ENCODE data around the gene AFAP1L2. TPM values are rescaled to one million over a fixed set of nuclear protein-coding genes. Genes with fewer than 3 reads are reported as not detected.
A peak's percentile ranks its signal among the peaks of the same experiment; 100 is the strongest.

Gene AFAP1L2
- 10 to 100 TPM in 2 of 3 donors, 1 to 10 TPM in 1; 6.7 to 23.4 (median 11.6) TPM for total RNA-seq
- long read RNA-seq, donor 1, transcript AFAP1L2-201 (19 exons, 3,705 nt), result major isoform, 8 of 34 reads
- long read RNA-seq, donor 1, partial matches to known transcripts, result 4 of 34 reads
- long read RNA-seq, donor 1, other reads (novel, unspliced or antisense), result 18 of 34 reads
- long read RNA-seq, donor 2, partial matches to known transcripts, result 1 of 2 reads
- long read RNA-seq, donor 2, other reads (novel, unspliced or antisense), result 1 of 2 reads

GRCh38 chr10:114404171-114405010 lies at the start of gene AFAP1L2:
Gene AFAP1L2 (minus strand): TSS chr10:114404502. CDS start chr10:114404455, 47 bp downstream.
- Histone ChIP-seq H3K9me3 (no peaks in the 10 kb centered on the region), H3K4me1 (ENCODE audit: low read depth) (peaks cover 13% of the 10 kb centered on the region), H3K36me3 (ENCODE audit: low read depth) (no peaks in the 10 kb centered on the region), H3K4me3 (peak within 1 kb of the TSS; percentile 19)
- DNase-seq (peak; percentile 59 to 77 (median 73)), ATAC-seq (peak; percentile 91)
- TF ChIP-seq CTCF (IDR thresholded peaks at IDR 0.05), result no peak
- intact Hi-C loops (cut with DNase I, micrococcal nuclease), result no loop called here

GRCh38 chr10:114453576-114453975 lies 49.3 kb upstream of the AFAP1L2 start:
- ATAC-seq (no peak), DNase-seq (no peak)
- intact Hi-C loops (cut with DNase I, micrococcal nuclease), result no loop called here
- Histone ChIP-seq H3K9me3 (no peaks in the 10 kb centered on the region), H3K36me3 (ENCODE audit: low read depth) (no peaks in the 10 kb centered on the region), H3K4me1 (ENCODE audit: low read depth) (no peaks in the 10 kb centered on the region), H3K4me3 (no peak overlapping the region)
- TF ChIP-seq CTCF (IDR thresholded peaks at IDR 0.05), result no peak

GRCh38 chr10:114448897-114449296 lies 44.6 kb upstream of the AFAP1L2 start:
- no peak for ATAC-seq
- intact Hi-C loops (cut with DNase I, micrococcal nuclease), result no loop called here

GRCh38 chr10:114445332-114445731 lies 41.0 kb upstream of the AFAP1L2 start:
- H3K4me3 ChIP-seq, result no peak overlapping the region
- no peaks in the 10 kb centered on the region for H3K36me3 ChIP-seq (ENCODE audit: low read depth)
- ATAC-seq (no peak), DNase-seq (no peak)
- H3K9me3 ChIP-seq, result no peaks in the 10 kb centered on the region
- TF ChIP-seq CTCF (IDR thresholded peaks at IDR 0.05), result no peak
- intact Hi-C loops (cut with DNase I, micrococcal nuclease), result no loop called here
- H3K4me1 ChIP-seq (ENCODE audit: low read depth), result no peaks in the 10 kb centered on the region

More at GRCh38 chr10:114448897-114449296, 44.6 kb upstream of the AFAP1L2 start:
- no peak for DNase-seq
- no peaks in the 10 kb centered on the region for H3K9me3 ChIP-seq
- H3K36me3 ChIP-seq (ENCODE audit: low read depth), result no peaks in the 10 kb centered on the region
- no peak overlapping the region for H3K4me3 ChIP-seq
- no peak for TF ChIP-seq CTCF (IDR thresholded peaks at IDR 0.05)
- H3K4me1 ChIP-seq (ENCODE audit: low read depth), result no peaks in the 10 kb centered on the region

- H3K4me1 ChIP-seq (ENCODE audit: low read depth), result no peaks in the 10 kb centered on the region
- H3K36me3 ChIP-seq (ENCODE audit: low read depth), result no peaks in the 10 kb centered on the region
- no peak for DNase-seq
- no peak for ATAC-seq
- H3K4me3 ChIP-seq, result no peak overlapping the region
- intact Hi-C loops (cut with DNase I, micrococcal nuclease), result no loop called here
- H3K9me3 ChIP-seq, result no peaks in the 10 kb centered on the region
- no peak for TF ChIP-seq CTCF (IDR thresholded peaks at IDR 0.05)
These were observed 40.5 kb upstream of the AFAP1L2 start for GRCh38 chr10:114444819-114445218.
